ENCODE measurements around the gene TRAPPC6A.

DNA sequence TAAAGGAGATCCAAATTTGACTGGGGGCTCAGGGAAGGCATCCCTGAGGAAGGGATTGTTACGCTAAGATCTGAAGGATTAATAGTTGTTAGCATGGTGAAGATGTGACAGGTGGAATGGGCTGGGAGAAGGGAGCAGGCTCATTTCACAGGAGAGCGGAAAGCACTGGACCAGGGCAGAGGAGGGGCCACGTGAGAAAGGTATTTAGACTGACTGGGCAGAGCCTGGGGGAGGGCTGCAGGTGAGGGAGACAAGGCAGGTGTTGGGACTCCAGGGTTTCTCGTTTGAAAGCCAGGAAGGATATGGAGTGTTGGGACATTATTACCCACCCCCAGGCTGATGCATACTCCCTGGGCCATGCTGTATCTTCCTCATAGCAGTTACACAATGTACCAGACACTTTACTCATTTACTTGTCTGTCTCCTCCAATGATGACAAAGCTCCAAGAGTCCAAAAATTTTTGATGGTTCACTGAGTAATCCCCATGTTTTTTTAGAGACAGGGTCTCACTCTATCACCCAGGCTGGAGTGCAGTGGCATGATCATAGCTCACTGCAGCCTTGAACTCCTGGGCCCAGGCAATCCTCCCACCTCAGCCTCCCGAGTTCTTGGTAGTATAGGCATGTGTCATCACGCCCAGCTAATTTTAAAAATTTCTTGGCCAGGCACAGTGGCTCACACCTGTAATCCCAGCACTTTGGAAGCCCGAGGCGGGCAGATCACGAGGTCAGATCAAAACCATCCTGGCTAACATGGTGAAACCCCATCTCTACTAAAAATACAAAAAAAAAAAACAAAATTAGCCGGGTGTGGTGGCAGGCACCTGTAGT is 2.3 kb downstream of the TRAPPC6A start:
- TF ChIP-seq, protein P1, sequence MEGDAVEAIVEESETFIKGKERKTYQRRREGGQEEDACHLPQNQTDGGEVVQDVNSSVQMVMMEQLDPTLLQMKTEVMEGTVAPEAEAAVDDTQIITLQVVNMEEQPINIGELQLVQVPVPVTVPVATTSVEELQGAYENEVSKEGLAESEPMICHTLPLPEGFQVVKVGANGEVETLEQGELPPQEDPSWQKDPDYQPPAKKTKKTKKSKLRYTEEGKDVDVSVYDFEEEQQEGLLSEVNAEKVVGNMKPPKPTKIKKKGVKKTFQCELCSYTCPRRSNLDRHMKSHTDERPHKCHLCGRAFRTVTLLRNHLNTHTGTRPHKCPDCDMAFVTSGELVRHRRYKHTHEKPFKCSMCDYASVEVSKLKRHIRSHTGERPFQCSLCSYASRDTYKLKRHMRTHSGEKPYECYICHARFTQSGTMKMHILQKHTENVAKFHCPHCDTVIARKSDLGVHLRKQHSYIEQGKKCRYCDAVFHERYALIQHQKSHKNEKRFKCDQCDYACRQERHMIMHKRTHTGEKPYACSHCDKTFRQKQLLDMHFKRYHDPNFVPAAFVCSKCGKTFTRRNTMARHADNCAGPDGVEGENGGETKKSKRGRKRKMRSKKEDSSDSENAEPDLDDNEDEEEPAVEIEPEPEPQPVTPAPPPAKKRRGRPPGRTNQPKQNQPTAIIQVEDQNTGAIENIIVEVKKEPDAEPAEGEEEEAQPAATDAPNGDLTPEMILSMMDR (IDR thresholded peaks at IDR 0.05) = no peak
- no peak for TF ChIP-seq POLR2A (IDR thresholded peaks at IDR 0.05)

Data from sigmoid colon (tissue), 3 donors.